Fibroblast of skin of right biceps (primary cell): ENCODE results near the gene PTPRD.

Experiments used
- DNase-seq: peaks from one replicate; pipeline ENCODE4 v3.0.0-alpha.2; 2013

PTPRD gene

DNA sequence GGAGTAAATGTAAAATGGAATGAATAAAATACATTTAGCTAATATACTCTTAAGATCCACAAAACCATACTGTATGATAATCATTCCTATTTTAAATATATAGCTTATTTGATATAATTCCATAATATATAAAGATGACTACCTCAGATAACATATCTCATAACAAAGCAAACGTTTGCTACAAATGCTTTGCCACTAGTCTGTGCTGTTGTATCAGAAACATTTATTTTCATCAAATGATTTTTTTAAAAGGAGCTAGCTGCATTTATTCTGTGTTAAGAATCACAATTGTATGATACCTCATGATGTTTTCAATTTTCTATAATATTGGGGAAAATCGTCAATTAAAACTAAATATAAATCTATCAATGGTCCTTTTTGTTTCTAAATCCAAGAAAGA is 567.2 kb downstream of the PTPRD start:
- peak; percentile 33 for DNase-seq

DNA sequence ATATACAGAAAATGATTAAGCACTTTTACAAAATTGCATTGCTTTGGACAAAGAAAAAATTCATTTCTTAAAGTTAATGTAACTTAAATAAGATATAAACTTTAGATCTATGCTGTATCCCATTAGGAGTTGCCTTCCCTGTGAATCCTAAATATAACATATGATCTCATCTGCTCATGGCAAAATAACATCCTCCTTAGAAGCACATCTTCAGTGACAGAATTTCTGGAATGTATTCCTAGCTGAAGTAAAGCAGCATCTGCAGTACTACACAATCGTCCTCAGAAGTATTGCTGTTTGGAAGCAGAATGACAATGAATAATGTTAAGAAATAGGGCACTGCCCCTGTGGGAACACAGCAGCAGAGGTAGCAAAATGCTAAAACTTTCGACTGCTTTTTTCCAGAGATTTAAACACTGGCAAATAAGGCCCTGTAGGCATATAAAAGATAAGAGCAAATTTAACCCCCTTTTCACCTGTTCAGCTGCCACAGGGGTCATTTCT is 571.0 kb downstream of the PTPRD start:
- DNase-seq: peak; percentile 54

GRCh38 chr9:10036095-10036494 is 576.7 kb downstream of the PTPRD start:
- DNase-seq: no peak

- peak; percentile 4 for DNase-seq
Measured at GRCh38 chr9:10032166-10032565, 580.6 kb downstream of the PTPRD start.

DNA sequence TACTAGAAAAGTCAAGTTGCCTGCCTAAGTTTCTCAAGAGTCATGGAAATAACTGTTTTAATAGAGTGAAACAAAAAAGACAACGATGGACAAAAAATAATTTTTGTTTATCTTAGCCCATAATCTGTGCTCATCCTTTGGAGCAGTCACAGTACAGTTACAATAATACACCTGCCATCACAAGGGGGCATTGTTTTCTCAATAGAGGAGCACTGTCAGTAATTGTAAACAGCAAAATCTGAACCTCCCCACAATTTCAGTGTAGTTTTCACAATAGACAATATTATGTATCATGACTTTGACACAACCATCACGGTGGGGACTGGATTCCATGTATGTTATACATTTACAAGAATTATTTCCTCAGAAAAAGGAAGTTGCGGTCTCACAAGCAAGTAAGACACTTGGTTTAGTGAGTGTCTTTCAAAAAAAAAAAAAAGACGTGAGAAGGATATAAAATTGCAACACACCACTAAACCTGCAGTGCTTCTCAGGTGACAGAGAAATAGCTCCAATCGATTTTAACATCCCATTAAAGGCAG is 586.3 kb downstream of the PTPRD start:
- no peak for DNase-seq

DNA sequence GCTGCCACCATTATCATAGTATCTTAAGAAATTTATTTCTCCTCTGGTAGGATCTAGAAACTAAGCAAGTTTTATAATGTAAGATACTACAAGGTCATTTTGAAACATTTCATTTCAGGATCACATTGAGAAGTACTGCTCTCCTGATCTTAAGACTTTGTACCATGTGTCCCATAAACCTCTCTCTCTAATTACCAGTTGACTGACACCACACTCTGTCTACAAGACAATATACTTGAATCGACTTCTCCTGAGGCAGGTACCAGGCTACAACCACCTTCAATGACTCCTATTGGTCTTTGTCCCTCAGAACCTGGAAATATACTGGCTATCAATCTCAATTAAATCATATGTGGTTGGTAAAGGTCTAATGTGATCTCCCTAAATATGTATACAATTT is 597.0 kb downstream of the PTPRD start:
- no peak for DNase-seq

DNA sequence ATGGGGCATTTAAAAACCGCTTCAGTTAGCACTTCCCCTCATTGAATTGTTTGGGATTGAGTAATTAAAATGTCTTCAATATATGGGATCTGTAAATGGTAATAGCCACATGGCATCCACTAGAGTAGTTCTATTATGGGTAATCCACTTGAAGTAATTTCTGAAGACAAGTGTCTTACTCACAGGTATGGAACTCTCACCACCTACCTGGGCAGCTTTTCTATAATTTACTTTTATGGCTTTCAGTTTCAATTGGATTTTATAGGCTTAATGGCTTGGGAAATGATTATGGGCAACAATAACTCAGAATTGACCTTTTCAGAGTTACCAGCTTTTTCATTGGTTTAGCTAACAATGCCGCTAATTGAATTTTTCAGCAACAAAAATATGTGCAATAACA is 597.9 kb downstream of the PTPRD start:
- DNase-seq: no peak

- no peak for DNase-seq
Measured at GRCh38 chr9:10009401-10009800, 603.4 kb downstream of the PTPRD start.

GRCh38 chr9:10008101-10008799 is 604.6 kb downstream of the PTPRD start:
- peak; percentile 31 for DNase-seq

- no peak for DNase-seq
Measured at GRCh38 chr9:10007356-10007755, 605.4 kb downstream of the PTPRD start.

- DNase-seq: no peak
Measured at GRCh38 chr9:10005206-10005605, 607.6 kb downstream of the PTPRD start.

- DNase-seq: peak; percentile 8
Measured at GRCh38 chr9:10003047-10003446, 609.8 kb downstream of the PTPRD start.

- no peak for DNase-seq
Measured at GRCh38 chr9:10000669-10001068, 612.1 kb downstream of the PTPRD start.

DNA sequence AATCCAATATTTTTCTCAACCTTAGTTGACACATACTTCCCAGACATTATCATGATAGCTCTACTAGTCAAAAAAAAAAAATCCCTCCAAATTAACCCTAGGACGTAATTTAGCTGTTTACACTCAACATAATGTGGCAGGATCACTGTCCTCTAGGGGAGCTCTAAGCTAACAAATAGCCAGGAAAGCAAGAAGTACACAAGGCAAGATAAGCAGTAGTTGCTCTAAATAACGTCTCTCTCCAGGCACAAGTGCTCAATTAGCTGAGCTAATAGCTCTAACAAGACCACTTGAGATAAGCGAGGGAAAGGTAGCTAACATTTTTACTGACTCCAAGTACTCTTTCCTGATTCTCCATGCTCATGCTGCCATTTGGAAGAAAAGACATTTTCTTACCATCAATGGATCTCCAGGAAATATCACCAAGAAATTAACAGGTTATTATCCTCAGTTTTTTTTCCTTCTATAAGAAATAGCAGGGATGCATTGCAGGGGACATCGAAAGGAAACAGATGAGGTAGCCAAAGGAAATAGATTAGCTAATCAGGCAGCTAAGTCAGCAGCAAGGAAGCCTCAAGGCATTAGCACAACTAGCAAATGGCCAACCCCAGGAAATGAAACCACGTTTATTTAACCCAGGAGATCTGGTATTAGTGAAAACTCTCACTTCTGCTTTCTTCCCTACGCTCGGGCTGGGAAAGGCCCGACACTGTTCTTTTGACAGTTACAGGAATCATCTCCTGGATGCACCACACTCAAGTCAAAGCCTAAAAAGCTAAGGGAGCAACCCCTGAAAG is 614.1 kb downstream of the PTPRD start:
- peak; percentile 6 for DNase-seq

- DNase-seq: no peak
Measured at GRCh38 chr9:9997585-9997984, 615.2 kb downstream of the PTPRD start.

DNA sequence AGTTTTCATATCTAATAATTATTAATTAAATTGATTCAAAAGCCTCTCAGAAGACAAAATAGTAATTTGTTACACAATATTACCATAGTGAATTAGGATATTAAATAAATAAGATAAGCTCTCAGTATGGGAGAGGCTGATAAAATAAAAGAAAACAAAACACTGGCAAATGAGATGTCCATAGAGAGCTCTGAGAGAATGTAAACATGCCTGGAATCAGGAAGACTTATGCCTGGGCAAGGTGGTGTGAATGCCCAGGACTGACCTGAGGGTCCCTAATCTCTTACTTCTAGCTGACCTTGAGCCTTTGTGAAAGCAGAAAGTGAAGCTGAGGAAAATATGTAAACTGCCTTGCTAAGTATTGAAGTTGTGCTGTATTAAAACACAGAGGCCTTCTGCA is 616.5 kb downstream of the PTPRD start:
- DNase-seq: no peak

GRCh38 chr9:9992936-9993335 is 619.9 kb downstream of the PTPRD start:
- DNase-seq: peak; percentile 70

- DNase-seq: no peak
Measured at GRCh38 chr9:9973062-9973461, 639.7 kb downstream of the PTPRD start.

DNA sequence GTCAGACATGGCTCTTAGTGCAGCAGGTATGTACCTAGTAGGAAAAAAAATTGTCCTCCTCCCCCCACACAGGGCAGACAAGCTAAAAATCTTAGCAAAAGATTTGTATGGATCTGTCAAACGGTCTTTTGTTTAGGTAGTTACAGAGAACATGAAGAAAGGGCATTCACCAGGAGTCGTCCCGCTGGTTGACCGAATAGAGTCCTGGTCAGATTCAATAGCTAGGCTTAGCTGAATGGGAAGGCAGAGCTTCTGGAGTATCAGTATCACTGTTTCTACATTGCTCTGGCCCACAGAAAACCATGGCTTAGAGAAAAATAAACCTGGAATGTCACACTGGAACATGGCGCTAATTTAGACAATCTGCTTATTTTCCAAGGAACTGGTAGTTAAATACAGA is 642.3 kb downstream of the PTPRD start:
- no peak for DNase-seq

GRCh38 chr9:9963841-9964240 is 649.0 kb downstream of the PTPRD start:
- DNase-seq: peak; percentile 39

GRCh38 chr9:9961934-9962333 is 650.9 kb downstream of the PTPRD start:
- no peak for DNase-seq

GRCh38 chr9:9961487-9961886 is 651.3 kb downstream of the PTPRD start:
- DNase-seq: peak; percentile 63

- peak; percentile 61 for DNase-seq
Measured at GRCh38 chr9:9951556-9952160, 661.1 kb downstream of the PTPRD start.

DNA sequence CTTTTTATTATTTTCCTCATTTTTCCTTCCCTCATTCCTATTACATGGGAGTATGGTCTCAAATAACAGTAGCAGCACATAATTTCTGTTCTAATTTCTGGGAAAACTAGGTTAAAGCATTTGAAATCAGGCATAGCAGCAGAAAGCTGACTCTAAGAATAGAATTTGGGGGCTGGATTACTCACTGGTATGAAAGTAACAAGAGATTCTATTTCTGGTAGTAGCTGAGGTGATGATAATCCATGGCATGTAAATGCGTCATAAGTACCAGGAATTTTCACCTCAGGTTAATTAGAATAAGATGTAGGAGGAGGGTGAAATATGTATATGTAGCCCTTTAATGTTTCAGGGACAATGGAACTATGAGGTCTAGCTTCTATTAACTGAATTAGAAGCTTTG is 662.0 kb downstream of the PTPRD start:
- peak; percentile 96 for DNase-seq
